Neutrophil (primary cell): Measurements from ENCODE around the gene BRSK2.
"Not testable (repeated sequence)": the region's sequence is repeated elsewhere in the genome, so short reads cannot be mapped to it uniquely, and the experiment has no call there.

Source experiments
- H3K27ac ChIP-seq: fragments of 200-600 bp; sonication (generic); 2 replicates; pipeline ENCODE4 v1.5.1; 2016; ENCODE audit warnings: mild to moderate bottlenecking, moderate library complexity
- H3K27me3 ChIP-seq: fragments of 200-600 bp; sonication (generic); 2 replicates; pipeline ENCODE4 v1.6.0; 2016; ENCODE audit warnings: mild to moderate bottlenecking
- H3K36me3 ChIP-seq: fragments of 200-600 bp; sonication (generic); 2 replicates; pipeline ENCODE4 v1.5.1; 2017
- H3K4me1 ChIP-seq, 2 experiments: fragments of 200-600 bp in 1 of 2; sonication (generic) in 1 of 2; 1 replicate in 1 of 2; 2 replicates in 1 of 2; pipeline versions ENCODE4 v1.5.1 to v1.6.1; 2013 to 2016; ENCODE audit warnings: low read depth in 1 of 2, low read length in 1 of 2, mild to moderate bottlenecking in 1 of 2, moderate library complexity in 1 of 2; ENCODE audit not compliant: control insufficient read depth in 1 of 2, insufficient read depth in 1 of 2
- H3K4me3 ChIP-seq, 2 experiments: fragments of 200-600 bp in 1 of 2; sonication (generic) in 1 of 2; 1 replicate in 1 of 2; 2 replicates in 1 of 2; pipeline ENCODE4 v1.5.1; 2013 to 2016; ENCODE audit warnings: low read depth in 1 of 2, low read length in 1 of 2, mild to moderate bottlenecking in 1 of 2, moderate library complexity in 1 of 2
- H3K9me3 ChIP-seq: fragments of 200-600 bp; sonication (generic); 2 replicates; pipeline ENCODE4 v1.5.1; 2016
- TF ChIP-seq, protein P1 (sequence below): fragments of 200-600 bp; sonication (generic); IDR thresholded peaks from 2 replicates; pipeline ENCODE4 v1.5.1; 2016; ENCODE audit warnings: antibody characterized with exemption

The BRSK2 gene

DNA sequence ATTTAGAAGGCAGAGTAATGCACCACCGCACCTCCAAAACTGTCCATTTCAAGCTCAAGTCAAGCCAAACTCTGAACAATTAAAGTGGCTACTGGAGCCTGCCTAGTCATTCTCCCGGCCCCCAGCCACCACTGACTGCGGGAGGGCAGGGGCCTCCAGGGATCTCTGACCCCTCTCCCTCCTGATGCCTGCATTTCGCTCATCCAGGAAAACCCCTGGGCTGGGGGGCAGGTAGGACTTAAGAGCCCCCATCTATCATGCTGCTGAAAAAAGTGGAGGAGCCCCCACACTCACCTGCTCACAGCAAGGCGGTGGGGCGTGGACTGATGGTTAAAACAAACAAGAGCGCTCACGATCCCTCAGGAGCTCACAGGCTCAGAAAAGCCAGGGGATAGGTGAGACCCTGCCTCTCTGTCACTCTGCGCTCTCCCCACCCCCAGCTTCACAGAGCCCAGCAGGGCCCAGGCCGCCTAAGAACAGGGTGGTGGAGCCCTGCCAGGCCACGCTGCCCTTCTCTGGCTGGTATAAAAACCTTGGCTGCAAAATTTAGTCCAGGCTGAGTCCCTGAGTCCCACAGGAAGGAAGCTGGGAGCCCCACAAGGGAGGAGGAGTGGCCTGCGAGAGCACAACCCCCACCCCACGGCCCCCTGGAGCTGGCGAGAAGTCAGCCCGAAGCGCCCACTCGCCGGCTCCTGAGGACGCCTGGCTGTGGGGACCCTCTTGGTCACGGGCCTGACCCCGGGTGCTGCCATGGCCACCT is 117.8 kb downstream of the BRSK2 start:
- TF ChIP-seq, protein P1, sequence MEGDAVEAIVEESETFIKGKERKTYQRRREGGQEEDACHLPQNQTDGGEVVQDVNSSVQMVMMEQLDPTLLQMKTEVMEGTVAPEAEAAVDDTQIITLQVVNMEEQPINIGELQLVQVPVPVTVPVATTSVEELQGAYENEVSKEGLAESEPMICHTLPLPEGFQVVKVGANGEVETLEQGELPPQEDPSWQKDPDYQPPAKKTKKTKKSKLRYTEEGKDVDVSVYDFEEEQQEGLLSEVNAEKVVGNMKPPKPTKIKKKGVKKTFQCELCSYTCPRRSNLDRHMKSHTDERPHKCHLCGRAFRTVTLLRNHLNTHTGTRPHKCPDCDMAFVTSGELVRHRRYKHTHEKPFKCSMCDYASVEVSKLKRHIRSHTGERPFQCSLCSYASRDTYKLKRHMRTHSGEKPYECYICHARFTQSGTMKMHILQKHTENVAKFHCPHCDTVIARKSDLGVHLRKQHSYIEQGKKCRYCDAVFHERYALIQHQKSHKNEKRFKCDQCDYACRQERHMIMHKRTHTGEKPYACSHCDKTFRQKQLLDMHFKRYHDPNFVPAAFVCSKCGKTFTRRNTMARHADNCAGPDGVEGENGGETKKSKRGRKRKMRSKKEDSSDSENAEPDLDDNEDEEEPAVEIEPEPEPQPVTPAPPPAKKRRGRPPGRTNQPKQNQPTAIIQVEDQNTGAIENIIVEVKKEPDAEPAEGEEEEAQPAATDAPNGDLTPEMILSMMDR: no peak
- Histone ChIP-seq H3K27ac (no peak overlapping the region), H3K27me3 (no peaks in the 10 kb centered on the region), H3K9me3 (no peaks in the 10 kb centered on the region), H3K4me1 (no peaks in the 10 kb centered on the region), H3K36me3 (no peaks in the 10 kb centered on the region), H3K4me3 (no peak overlapping the region)

DNA sequence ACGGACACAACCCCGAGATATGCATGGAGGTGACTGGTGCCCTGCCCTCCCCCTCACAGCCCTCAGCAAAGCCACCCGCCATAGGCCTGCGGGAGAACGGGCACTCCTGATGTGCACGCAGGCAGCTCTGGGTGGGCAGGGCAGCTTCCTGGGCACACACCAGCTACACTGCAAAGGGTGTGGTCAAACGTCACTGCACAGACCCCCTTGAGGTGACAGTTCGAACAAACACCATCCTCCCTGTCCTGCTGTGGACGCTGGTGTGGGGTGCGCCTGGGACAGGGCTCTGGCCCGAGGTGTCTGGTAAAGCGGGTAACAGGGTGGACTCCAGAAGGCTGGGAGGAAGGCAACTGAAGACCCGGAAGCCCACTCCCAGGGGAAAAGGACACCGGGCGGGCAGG is 118.8 kb downstream of the BRSK2 start:
- TF ChIP-seq, protein P1: no peak
- H3K4me3 ChIP-seq: no peak overlapping the region
- H3K9me3 ChIP-seq: no peaks in the 10 kb centered on the region
- no peaks in the 10 kb centered on the region for H3K36me3 ChIP-seq
- H3K4me1 ChIP-seq: no peaks in the 10 kb centered on the region
- no peak overlapping the region for H3K27ac ChIP-seq
- H3K27me3 ChIP-seq: no peaks in the 10 kb centered on the region

DNA sequence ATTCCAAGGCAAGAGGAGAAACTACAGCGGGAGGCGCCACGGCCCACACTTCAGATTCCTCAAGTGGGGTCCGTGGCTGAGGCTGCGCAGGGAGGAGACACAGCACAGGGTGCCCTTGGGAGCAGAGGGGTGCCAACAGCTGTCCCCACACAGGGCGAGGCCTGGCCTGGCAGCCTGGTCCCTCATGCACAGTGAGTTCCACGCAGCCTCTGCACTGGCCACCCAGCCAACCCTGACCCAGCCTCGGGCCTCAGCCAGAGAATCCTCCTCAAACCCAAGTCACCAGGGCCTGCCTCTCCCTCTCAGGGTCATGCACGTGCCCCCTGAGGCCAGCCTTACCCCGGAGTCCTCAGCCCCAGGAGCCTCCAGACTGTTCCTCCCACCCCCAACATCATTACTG is 119.3 kb downstream of the BRSK2 start:
- Histone ChIP-seq H3K9me3 (no peaks in the 10 kb centered on the region), H3K4me3 (no peak overlapping the region), H3K27me3 (no peaks in the 10 kb centered on the region), H3K4me1 (no peaks in the 10 kb centered on the region), H3K27ac (no peak overlapping the region), H3K36me3 (no peaks in the 10 kb centered on the region)
- TF ChIP-seq, protein P1: no peak

DNA sequence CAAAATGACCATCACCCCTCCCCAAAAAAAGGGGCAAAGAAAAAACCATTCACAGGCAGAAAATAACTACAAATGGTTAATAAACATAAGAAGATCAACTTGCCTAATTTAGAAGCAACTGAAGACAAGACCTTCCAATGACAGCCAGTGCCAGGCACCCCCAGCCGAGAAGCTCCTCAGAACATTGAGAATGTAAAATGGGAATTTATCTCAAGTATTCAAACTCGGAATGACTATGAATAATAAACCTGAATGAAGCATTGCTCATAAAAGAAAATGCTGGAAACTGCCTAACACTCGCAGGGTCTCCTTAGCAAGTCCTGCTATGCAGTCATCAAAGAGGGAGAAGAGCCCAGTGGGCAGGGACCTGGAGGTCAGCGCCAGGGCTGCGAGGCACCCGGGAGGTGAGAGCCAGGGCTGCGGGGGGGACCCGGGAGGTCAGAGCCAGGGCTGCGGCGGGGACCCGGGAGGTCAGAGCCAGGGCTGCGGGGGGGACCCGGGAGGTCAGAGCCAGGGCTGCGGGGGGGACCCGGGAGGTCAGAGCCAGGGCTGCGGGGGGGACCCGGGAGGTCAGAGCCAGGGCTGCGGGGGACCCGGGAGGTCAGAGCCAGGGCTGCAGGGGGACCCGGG is 120.0 kb downstream of the BRSK2 start:
- no peaks in the 10 kb centered on the region for H3K9me3 ChIP-seq
- H3K4me3 ChIP-seq: no peak overlapping the region
- no peaks in the 10 kb centered on the region for H3K27me3 ChIP-seq
- TF ChIP-seq, protein P1: no peak
- H3K4me1 ChIP-seq: no peaks in the 10 kb centered on the region
- H3K36me3 ChIP-seq: no peaks in the 10 kb centered on the region
- no peak overlapping the region for H3K27ac ChIP-seq

DNA sequence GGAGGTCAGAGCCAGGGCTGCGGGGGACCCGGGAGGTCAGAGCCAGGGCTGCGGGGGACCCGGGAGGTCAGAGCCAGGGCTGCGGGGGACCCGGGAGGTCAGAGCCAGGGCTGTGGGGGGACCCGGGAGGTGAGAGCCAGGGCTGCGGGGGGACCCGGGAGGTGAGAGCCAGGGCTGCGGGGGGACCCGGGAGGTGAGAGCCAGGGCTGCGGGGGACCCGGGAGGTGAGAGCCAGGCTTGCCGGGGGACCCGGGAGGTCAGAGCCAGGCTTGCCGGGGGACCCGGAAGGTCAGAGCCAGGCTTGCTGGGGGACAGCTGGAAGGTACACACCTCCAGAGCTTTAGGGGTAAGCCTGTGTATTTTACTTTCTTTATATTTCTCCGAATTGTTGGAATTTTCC is 120.6 kb downstream of the BRSK2 start:
- H3K4me1 ChIP-seq, H3K36me3 ChIP-seq, H3K27me3 ChIP-seq, H3K9me3 ChIP-seq, H3K4me3 ChIP-seq, H3K27ac ChIP-seq: not testable (repeated sequence)

DNA sequence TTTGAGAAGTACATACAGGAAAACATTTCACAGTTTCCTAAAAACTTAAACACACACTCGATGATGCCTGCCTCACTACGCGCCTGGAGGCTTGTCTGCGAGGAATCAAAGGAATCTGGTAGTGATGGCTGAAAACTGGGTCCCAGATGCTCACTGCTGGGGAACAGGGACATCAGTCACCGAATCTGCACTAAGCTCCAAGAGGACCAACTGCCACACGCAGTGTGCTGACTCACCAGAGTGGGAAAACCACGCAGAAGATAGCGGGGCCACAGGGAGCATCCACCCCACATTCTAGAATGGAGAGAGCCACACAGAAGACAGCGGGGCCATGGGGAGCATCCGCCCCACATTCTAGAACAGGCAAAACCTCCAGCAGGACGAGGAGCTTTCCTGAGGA is 121.2 kb downstream of the BRSK2 start:
- no peaks in the 10 kb centered on the region for H3K9me3 ChIP-seq
- TF ChIP-seq, protein P1: no peak
- H3K27ac ChIP-seq: no peak overlapping the region
- H3K4me3 ChIP-seq: no peak overlapping the region
- no peaks in the 10 kb centered on the region for H3K36me3 ChIP-seq
- no peaks in the 10 kb centered on the region for H3K27me3 ChIP-seq
- H3K4me1 ChIP-seq: no peaks in the 10 kb centered on the region
